HG02943 (cell line): ENCODE results near the gene FCAMR.
A peak's percentile ranks its signal among the peaks of the same experiment; 100 is the strongest.

ENCODE experiments used
- ATAC-seq: cut with Tn5 transposase; IDR thresholded peaks from one replicate; pipeline ENCODE4 v1.9.1; 2021; ENCODE audit warnings: mild to moderate bottlenecking, low read depth, moderate library complexity; ENCODE audit not compliant: unreplicated experiment

The FCAMR gene

DNA sequence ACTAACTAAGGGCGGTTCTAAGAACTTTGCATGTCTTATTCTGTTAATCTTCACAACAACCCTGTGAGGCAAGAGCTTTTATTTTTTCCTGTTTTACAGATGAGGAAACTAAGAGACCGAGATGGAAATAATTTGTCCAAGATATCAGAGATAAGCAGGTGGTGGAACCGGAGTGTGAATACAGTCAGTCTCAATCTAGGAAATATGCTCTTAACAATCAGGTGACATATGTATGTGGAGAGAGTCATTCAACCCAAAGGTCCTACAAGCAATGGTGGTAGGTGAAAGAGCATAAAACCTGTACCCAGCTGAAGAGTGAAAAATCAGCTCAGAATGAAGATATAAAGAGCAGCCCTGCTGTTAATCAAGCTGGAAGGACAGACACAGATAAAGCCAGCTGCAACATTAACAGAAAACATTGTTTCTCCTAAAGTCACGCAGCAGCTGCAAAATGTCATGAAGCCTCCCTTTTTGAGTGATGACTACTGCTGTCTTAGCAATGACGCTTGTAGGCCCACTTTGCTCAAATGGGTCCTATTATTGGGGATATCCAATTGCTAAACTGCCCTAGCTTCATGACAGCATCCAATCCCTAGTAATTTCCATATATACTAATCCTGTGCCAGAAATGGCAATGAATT is 30.5 kb upstream of the FCAMR start:
- ATAC-seq = no peak

DNA sequence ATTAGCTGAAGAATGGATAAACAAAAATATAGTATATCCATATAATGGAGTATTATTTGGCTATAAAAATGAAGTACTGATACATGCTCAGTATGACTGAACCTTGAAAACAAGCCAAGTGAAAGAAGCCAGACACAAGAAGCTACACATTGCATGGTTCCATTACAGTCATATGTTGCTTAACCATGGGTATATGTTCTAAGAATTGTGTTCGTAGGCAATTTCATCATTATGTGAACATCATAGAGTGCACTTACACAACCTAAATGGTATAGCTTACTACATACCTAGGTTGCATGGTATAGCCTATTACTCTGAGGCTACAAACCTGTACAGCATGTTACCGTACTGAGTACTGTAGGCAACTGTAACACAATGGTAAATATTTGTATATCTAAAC is 28.6 kb upstream of the FCAMR start:
- no peak for ATAC-seq

DNA sequence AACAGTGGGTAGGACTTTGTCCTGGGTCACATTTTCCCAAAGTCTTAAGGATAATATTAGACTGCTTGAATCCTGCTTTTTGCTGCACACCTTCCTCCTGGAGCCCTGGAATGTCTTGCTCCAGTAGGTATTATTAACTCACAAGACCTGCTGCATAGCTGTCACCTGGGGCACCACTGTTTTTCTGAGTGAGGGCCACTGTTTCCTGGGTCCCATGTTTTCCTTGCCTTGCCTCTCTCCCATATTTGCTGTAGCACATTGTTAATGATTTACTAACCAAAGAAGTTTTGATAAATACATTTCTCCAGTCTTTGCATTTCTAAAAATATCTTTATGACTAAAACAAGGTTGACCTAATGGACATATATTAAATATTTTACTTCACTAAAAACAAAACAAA is 22.5 kb upstream of the FCAMR start:
- ATAC-seq = no peak

DNA sequence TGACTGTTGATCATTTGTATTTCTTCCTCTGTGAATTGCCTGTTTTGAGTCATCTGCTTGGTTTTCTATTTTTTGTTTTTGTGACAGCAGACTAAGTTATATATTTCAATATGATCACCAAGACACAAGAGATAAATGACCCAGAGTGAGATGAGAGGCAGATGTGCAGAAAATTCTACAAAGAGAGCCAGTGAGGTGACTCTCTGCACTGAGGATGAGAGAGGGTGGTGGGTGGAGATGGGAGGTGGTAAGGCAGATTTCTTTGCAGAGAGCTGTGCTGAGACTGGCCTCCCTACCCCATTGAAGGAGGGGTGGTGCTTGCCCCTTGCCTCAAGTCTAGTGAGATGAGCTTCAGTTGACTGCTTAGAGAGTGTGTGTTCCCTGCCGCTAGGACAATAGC is 17.6 kb upstream of the FCAMR start:
- no peak for ATAC-seq

DNA sequence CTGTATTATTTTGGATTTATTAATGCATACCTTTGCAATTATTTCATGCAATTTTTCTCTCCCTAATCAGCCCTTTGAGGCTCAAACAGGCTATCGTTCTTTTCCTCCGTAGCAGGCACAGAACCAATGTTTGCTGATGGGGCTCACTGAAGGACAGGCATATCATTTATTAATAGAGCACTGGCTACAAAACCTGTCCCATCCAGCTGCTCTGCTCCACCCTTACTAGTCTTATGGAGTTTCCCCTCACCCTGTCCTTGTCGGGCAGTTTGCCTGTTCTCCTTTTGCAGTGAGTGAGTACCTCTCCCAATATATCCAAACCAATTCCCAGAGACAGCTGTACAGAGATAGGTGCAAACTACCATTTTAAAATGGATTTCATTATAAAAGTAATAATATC is 16.6 kb upstream of the FCAMR start:
- no peak for ATAC-seq

DNA sequence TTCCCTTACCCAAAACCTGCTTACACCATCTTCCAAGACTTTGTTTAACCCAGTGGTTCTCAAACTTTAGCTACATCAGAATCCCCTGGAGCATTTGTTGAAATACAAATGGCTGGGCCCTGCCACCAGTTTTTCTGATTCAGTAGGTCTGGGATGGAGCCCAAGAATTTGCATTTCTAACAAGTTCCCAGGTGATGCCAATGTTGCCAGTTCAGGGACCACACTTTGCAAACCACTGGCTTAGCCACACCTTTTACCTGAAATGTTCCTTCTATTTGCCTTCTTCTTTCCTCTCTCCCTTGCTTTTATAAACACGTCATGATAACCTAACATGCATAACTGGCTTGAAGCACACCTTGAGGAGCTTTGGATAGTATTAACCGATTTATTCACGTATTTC is 16.1 kb upstream of the FCAMR start:
- no peak for ATAC-seq

DNA sequence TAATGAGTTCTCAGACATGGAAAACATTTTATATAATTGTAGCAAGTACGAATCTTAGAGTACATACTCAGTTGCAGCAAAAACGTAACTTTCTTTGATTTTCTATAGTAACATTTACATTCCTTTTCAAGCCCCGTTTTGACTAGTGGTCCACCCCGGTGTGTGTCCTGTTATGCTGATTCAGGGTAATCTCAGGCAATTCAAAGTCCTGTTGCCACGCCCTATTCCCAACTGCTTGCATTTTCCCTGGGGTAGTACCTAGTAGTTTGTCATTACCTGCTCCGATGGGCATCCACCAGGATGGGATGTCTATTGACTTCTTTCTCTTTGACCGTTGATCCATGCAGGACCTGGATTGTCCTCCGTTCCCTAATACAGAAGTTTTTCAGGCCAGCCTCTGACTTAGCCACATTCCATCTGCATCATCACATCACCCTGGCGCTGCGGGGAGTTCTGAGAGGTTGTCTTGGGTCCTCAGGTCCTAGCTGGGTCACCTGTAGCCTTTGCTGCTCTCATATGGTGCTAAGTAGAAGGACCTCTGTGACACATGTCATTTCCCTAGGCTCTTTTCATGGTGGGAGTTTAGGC is 15.0 kb upstream of the FCAMR start:
- no peak for ATAC-seq

DNA sequence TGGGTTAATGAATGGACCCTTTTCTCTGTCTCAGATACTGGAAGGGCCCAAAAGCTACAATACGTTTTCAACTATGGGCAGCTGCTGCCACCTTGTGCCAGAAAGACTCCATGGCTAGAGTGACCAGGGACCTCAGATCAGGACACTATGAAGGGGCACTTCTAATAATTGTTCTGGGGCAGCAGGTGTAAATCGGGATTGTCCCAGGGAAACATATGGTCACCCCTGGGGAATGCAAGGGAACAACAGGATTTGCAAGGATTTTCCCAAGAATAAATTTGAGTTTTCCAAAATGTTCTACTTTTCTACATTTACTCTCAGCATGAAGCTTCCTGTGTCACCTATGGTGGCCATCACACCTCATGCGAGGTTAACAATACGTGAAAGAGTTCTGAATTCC is 12.0 kb upstream of the FCAMR start:
- ATAC-seq = peak; percentile 71

DNA sequence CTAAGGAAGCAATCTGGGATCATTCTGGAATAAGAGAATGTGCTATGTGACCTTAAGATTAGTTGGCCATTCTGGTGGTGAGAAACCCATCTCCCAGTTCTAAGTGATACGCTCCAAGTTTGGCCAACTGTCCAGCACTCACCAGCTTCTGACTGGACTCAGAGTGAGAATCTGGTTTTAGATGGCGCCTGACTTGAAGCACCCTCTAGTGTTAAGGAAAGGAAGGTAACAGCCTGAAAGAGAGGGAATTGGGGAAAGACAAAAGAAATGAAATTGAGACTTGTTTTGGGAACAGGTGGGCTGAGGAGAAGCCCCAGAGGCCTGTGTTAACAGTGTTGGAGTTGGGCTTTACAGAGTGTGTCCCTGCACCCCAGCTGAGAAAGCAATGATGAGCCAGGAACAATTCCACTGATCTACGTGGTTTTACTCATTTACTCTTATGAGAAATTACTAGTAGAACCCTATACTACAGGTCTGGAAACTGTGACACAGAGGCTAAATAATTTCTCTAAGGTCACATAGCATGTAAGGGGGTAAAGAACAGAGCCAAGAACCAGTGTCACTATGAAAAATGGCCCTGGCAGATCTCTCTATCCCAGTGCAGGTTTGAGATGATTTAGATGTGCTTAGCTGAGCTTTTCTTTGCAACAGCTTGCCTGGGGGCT is 9.3 kb upstream of the FCAMR start:
- no peak for ATAC-seq

DNA sequence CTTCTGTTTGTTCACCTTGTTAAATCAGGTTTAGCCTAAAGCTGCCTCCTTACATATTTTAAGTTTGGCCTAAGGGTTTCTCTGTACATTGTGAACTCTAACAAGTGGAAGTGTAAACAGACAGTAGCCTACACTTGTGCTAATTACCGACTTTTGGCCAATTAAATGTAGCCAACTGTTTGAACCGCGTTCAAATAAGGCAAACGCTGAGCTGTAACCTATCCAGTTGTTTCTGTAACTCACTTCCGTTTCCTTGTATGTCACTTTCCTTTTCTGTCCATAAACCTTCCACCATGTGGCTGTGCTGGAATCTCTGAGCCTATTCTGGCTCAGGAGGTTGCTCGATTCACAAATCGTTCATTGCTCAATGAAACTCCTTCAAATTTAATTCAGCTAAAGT is 8.0 kb upstream of the FCAMR start:
- no peak for ATAC-seq

DNA sequence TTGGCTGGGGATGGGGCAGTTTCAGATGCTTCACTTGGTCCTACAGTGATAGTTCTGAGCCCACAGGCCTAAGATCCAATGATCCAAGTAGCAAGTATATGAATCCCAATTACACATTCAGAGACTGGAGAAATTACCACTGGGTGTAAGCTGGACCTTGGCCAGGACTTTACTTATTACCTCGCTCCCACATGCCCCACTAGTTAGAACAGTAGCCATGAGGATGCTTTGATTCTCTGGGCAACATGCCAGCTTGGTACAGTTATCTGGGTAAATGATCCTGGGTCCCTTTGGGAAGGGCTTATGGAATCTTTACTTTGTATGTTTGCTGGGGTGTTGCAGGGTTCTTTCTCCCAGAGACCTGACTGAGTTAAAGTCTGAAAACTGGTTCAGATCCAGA is 5.0 kb upstream of the FCAMR start:
- ATAC-seq = no peak

DNA sequence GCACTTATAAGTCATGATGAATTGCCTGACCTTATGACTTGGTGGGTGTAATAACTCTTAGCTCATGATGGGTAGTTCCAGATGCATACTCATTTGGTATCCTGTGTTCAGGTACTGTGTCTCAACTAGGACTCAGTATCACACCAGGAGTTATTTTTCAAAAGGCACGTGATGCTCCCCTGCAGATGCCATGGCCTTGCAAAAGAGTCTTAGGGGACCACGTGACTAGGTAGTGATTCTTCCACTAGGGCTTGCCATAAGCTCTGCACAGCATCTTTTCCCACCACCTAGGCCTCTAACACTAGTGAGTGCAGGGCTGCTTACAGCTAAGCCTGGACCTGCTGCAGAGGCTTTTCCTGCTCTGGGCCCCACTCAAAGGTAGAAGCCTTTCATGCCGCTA is 3.9 kb upstream of the FCAMR start:
- ATAC-seq = no peak

DNA sequence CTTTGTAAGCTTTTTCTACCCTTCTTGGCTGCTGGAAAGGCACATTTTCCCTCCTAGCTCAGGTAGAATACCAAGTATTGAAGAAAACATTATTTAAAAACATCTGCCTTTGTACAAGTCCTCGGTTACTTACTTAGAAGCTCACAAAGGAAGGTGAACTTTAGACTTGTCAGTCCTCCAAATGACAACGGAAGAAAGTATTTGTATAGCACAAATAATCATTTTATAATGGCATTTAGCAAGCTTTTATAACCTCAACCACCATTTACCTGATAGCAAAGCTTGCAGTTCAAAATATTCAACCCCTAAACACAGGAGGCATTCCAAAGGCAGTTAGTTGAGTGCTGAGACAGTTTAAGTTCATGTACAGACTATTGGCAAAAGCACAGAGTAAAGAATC is 2.5 kb upstream of the FCAMR start:
- ATAC-seq = no peak

DNA sequence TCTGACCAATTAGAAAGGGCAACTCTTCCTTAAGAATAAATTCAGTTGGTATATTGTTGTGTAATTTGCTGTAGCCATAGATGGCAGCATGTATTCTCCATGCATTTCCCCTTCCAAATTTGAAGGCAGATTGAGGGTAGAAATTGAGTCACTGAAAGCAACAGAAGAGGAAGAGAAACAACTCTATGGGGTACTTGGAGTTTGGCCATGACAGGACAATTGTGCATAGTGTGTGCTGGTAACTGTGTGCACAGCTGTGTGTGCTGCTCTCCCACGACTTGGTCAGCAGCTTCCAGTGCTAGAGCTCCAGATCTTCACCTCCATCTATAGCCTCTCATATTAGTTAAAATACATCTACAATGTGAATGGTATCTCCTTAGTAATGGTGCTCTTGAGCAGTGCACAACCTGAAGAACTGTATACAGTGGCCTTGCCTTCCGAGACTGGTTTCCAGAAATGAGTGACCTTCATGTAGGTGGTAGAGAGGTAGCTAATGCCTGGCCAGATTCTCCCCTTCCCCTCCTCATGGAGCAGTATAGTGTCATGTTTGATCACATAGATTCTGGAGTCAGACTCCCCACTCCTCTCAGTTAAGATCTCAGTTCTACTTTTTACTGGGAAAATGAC is 882 bp upstream of the FCAMR start:
- ATAC-seq = no peak

DNA sequence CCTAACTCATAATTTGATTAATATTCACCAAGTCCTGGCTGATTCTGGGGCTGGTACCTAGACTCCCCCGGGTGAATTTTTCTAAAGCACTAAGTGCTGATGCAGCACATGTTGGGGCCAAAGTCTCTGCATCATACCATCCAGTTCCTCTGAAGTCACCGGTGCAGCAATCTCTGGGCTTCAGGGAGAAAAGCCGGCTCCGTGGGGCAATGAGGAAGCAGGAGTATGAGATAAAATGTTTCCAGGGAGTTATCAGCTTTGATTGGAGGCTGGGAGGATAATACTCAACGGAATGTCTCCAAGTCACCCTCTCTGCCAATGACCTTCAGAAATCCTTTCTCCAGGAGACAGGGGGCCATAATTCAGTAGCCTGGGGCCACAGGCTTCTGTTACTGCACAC is 1.2 kb downstream of the FCAMR start:
- ATAC-seq = no peak

DNA sequence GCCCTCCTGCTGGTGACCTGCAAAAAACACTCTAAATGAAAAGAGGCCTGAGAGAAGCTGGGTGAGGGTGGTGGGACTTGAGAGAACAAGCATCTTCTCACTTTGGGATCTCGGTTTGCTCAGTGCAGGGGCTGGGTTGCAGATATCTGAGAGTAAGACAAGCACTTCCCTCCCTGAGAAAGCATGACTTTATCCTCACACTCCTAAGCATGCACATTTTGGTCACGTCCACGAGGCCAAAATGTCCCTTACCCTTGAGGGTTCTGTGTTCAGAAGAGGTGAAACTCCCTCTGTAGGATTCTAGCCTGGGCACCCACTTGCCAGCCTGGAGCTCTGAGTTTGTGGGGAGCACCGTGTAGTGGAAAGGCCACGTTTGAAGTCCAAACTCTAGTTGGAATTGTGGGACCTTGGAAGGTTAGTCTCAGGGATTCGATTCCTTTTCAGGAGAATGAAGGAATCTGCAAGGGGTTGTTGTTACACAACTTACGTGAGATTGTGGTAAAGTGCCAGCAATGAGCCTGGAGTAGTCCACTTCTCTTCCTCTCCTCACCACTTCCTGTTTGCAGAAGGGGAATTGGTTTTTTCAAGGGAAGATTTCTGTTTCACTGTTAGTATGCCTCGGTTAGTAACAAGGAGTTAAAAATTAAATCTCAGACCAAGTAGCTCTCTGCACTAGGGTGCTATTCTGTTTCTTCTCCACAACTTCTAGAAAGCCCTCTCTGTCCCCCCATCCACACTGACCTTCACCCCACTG is 3.0 kb downstream of the FCAMR start:
- ATAC-seq = no peak

DNA sequence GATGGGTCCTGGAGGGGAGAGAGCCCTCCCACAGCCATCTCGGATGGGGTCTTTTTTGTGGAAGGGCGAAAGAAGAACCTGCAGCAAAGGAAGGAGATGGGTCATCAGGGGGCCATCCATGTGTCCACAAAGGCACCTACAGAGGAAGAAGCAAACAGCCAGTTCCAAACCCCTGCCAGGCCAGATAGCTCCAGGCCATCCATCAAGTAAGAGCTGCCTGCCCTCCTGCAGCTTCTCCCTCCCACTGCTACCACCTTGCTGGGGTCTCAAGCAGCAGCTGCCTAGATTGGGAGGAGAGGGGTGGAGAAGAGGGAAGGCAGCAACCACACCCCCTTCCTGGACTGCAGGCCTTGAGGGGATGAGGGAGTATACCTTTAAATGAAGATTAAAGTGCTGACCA is 4.5 kb downstream of the FCAMR start:
- no peak for ATAC-seq

DNA sequence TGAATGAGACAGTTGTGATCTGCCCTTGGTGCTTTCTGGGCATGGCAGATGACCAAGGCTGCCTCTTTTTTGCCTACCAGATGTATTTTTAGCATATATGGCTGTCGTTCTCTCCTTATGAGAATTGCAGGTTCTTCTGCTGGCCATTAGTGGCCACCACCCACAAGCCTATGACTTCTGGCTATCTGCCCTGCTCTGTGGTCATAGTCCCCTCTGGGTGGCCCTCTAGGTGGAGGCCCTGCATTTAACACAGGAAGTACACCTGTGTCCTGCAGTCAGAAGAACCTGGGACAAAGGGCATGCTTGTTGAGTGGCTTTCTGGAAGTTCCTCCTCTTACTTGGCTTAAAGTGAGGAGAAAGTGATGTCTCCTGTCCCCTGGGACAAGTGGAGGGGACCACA is 6.5 kb downstream of the FCAMR start:
- ATAC-seq = no peak

DNA sequence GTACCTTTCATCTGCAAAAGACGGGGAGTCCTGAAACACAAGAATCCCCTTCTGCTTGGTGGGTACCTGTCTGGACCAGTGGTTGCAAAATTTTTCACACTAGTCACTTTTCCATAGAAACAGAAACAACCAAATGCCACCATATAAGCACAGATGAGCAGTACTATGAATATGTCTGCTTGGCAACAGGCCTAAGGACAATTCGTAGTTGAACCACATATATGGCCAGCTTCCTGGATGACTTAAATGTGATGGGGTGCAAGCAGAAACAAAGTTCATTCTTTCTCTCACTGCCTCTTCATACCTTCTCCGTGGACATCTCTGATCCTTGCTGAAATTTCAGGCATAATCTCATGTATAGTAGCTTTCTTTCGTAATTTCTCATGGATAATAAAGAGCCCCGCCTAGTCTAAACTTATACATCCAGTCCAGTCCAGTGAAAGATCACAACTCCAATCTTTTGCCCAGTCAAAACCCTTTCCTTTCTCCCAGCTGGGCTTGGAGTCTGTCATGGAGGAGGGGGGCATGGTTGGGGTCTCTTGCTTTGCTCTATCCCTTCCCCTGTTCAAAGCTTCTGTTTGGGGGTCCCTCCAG is 7.0 kb downstream of the FCAMR start:
- ATAC-seq = no peak

DNA sequence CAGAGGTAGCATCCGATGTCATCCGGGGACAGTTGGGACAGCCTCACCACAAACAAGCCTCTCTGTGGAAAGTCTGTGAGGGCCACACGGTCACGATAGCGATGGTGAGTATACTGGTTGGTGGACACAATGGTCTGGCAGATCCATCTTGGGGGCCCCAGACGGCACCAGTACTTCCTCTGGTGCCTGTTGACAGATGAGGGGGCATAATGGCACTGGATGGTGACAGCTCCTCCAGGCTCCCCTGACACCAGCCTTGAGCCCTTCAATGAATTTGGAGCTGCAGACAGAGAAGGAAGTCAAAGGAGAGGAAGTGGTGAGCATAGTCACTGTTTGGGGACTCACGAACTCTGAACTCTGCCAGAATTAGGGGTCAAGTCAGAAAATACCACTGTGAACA is 8.0 kb downstream of the FCAMR start:
- ATAC-seq = no peak

DNA sequence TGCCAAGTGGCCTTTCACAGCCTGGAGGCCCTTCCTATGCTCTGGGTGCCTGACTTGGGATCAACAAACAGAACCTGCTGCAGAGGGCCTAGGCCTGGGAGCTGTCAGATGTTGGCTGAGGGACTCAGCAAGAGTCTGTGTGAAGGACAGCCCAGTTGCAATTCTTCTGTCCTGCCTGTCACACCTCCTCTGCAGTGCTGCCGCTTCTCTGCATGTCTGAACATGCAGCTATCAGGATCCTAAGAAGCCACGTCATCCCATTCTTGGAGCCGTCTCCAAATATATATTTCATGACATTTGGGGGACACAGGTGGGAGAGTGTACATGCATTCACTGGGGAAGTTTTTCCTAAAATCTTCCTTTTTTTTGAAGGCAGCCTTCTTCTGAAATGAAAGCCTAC is 8.6 kb downstream of the FCAMR start:
- no peak for ATAC-seq
